K562 (cell line): ENCODE data around the gene SHISAL2A. TPM values are rescaled to one million over a fixed set of nuclear protein-coding genes. Genes with fewer than 3 reads are reported as not detected.
"Not testable (repeated sequence)": the region's sequence is repeated elsewhere in the genome, so short reads cannot be mapped to it uniquely, and the experiment has no call there.

ENCODE experiments used
- ATAC-seq: fragments of 200-7000 bp; cut with Tn5 transposase; 3 replicates; pipeline ENCODE4 v1.9.1; 2020; ENCODE audit warnings: moderate library complexity
- BruUV-seq: library from RNA; stranded (reverse); fragments of 400-500 nt; replicated peaks from 2 replicates; lab custom pipeline; 2021; lab: Mats Ljungman, UMichigan
- CTCF ChIA-PET: fragments of 300-600 bp; formaldehyde crosslinking; extraction: SDS; loops from one replicate; lab custom pipeline; 2021; ENCODE audit warnings: low intra/inter-chr PET ratio; lab: Yijun Ruan, JAX
- POLR2A ChIA-PET: fragments of 300-600, 350-650 bp; sonication (Branson Sonifier 250); formaldehyde crosslinking; extraction: SDS; loops from one replicate; lab custom pipeline; 2021; ENCODE audit warnings: antibody characterized with exemption, inconsistent platforms; lab: Yijun Ruan, JAX
- DNase-seq, 4 experiments: peaks; one replicate each; pipeline versions ENCODE4 v3.0.0 to v3.0.0-alpha.2; 2011 to 2018; ENCODE audit warnings: low spot score in 3 of 4, mixed read lengths in 3 of 4; ENCODE audit errors: extremely low read depth in 1 of 4
- FAIRE-seq: peaks from 2 replicates; lab custom pipeline; 2011; peaks lifted over from hg19 to GRCh38; lab: Jason Lieb, UNC
- H2AFZ ChIP-seq: 2 replicates; pipeline ENCODE4 v1.6.0; 2011; ENCODE audit warnings: low read depth, low read length, control low read depth, inconsistent platforms
- H3K27ac ChIP-seq: fragments of 200-600 bp; 3 replicates; pipeline ENCODE4 v1.8.0; 2011; ENCODE audit warnings: low read depth, mild to moderate bottlenecking, control low read depth, inconsistent platforms, low read length, moderate library complexity, mixed read lengths; ENCODE audit errors: extremely low read depth
- H3K27me3 ChIP-seq, 2 experiments: fragments of 300-600 bp in 1 of 2; 2 replicates in 1 of 2; 3 replicates in 1 of 2; pipeline versions ENCODE4 v1.6.0 to v1.8.0; 2011; ENCODE audit warnings: inconsistent platforms in 2 of 2, low read length in 2 of 2, mild to moderate bottlenecking in 1 of 2, mixed read lengths in 1 of 2, moderate library complexity in 1 of 2; ENCODE audit not compliant: control insufficient read depth in 2 of 2, insufficient read depth in 2 of 2
- H3K36me3 ChIP-seq: fragments of 300-600 bp; 3 replicates; pipeline ENCODE4 v1.8.0; 2011; ENCODE audit warnings: mild to moderate bottlenecking, low read length, inconsistent platforms; ENCODE audit not compliant: control insufficient read depth, insufficient read depth
- H3K4me1 ChIP-seq, 2 experiments: fragments of 200-600 bp in 1 of 2; replicated peaks in 1 of 2; 2 replicates in 1 of 2; 3 replicates in 1 of 2; pipeline versions ENCODE4 v1.5.1 to v1.8.0; 2011; ENCODE audit warnings: inconsistent platforms in 2 of 2, low read length in 2 of 2, mild to moderate bottlenecking in 1 of 2, mixed read lengths in 1 of 2, moderate library complexity in 1 of 2; ENCODE audit not compliant: control insufficient read depth in 2 of 2, insufficient read depth in 2 of 2
- H3K4me2 ChIP-seq: 2 replicates; pipeline ENCODE4 v1.6.1; 2011; ENCODE audit warnings: low read length, control low read depth, inconsistent platforms, mixed read lengths; ENCODE audit not compliant: insufficient read depth
- H3K4me3 ChIP-seq: fragments of 200-600 bp; sonication (generic), shearing (Covaris generic); 2 replicates; pipeline ENCODE4 v1.5.1; 2016; ENCODE audit warnings: control low read depth, inconsistent platforms
- H3K79me2 ChIP-seq: fragments of 200-600 bp; 3 replicates; pipeline ENCODE4 v1.8.0; 2011; ENCODE audit warnings: low read length, inconsistent platforms; ENCODE audit not compliant: control insufficient read depth, insufficient read depth
- H3K9ac ChIP-seq, 2 experiments: 2 replicates each; pipeline versions ENCODE4 v1.6.0 to v1.6.1; 2011; ENCODE audit warnings: low read depth in 2 of 2, low read length in 2 of 2, control low read depth in 1 of 2, inconsistent platforms in 1 of 2, mild to moderate bottlenecking in 1 of 2, mixed read lengths in 1 of 2; ENCODE audit not compliant: insufficient read depth in 1 of 2
- H3K9me1 ChIP-seq: one replicate; pipeline ENCODE4 v1.6.0; 2011; ENCODE audit warnings: inconsistent platforms, mild to moderate bottlenecking, low read length, moderate library complexity; ENCODE audit not compliant: control insufficient read depth, insufficient read depth
- H3K9me3 ChIP-seq: replicated peaks from 2 replicates; pipeline ENCODE4 v1.5.1; 2011; ENCODE audit warnings: low read depth, low read length, inconsistent platforms; ENCODE audit not compliant: control insufficient read depth, insufficient read depth
- H4K20me1 ChIP-seq: replicated peaks from 2 replicates; pipeline ENCODE4 v1.6.1; 2011; ENCODE audit warnings: low read length, inconsistent platforms, mixed read lengths; ENCODE audit not compliant: control insufficient read depth, insufficient read depth
- BCOR ChIP-seq: fragments of 450-650 bp; IDR thresholded peaks from 2 replicates; pipeline ENCODE4 v1.6.1; 2016
- HDAC3 ChIP-seq: fragments of 450-650 bp; IDR thresholded peaks from 2 replicates; pipeline ENCODE4 v1.6.1; 2018; ENCODE audit warnings: borderline replicate concordance, mild to moderate bottlenecking, moderate library complexity; ENCODE audit not compliant: partially characterized antibody
- JUN ChIP-seq, 2 experiments: sonication (generic) in 1 of 2; formaldehyde crosslinking in 1 of 2; IDR thresholded peaks; 2 replicates each; pipeline versions ENCODE4 v1.6.1 to v1.8.0; 2012 to 2022; ENCODE audit warnings: borderline replicate concordance in 2 of 2, mild to moderate bottlenecking in 2 of 2, improper control_type of control experiment in 1 of 2, low read depth in 1 of 2, low read length in 1 of 2, missing genetic modification reagents in 1 of 2
- PCBP1 ChIP-seq: fragments of 200-400 bp; formaldehyde crosslinking; IDR thresholded peaks from 2 replicates; pipeline ENCODE4 v1.6.1; 2018; ENCODE audit warnings: mild to moderate bottlenecking, low read depth, low read length; ENCODE audit not compliant: poor library complexity, severe bottlenecking
- RUNX1 ChIP-seq: sonication (generic); IDR thresholded peaks from 2 replicates; pipeline ENCODE4 v1.6.1; 2016; ENCODE audit warnings: antibody characterized with exemption, low read depth
- SIN3B ChIP-seq: fragments of 450-650 bp; IDR thresholded peaks from 2 replicates; pipeline ENCODE4 v1.6.1; 2017; ENCODE audit warnings: low read depth, mild to moderate bottlenecking, moderate library complexity
- XRCC4 ChIP-seq: IDR thresholded peaks from one replicate; pipeline ENCODE4 v1.6.1; 2011; ENCODE audit not compliant: insufficient read depth, insufficient read length; ENCODE audit errors: extremely low read depth
- ZNF282 ChIP-seq: sonication (generic); formaldehyde crosslinking; IDR thresholded peaks from 2 replicates; pipeline ENCODE4 v1.8.1; 2023; ENCODE audit warnings: missing genetic modification reagents
- ZNF766 ChIP-seq: fragments of 200-800 bp; sonication (Bioruptor generic); conservative IDR thresholded peaks from 2 replicates; pipeline ENCODE4 v1.6.1; 2016; ENCODE audit warnings: missing genetic modification characterization, missing compliant biosample characterization
- ZNF780A ChIP-seq: fragments of 250-450 bp; sonication (Bioruptor Pico); IDR thresholded peaks from 2 replicates; pipeline ENCODE4 v1.5.0; 2021; ENCODE audit warnings: mild to moderate bottlenecking
- ZZZ3 ChIP-seq: fragments of 450-650 bp; IDR thresholded peaks from 2 replicates; pipeline ENCODE4 v1.6.1; 2016; ENCODE audit warnings: antibody characterized with exemption, mild to moderate bottlenecking, moderate library complexity
- WGBS: fragments of 100-300 bp; shearing (Covaris generic); methylation state at CpG from one replicate; pipeline ENCODE4 v1.1.6; 2016; ENCODE audit warnings: low coverage, mixed read lengths; ENCODE audit not compliant: insufficient coverage; ENCODE audit errors: missing lambda C conversion rate; 5-methylcytosine and 5-hydroxymethylcytosine counted together
- in situ Hi-C: fragments of 300-500 bp; cut with MboI; formaldehyde crosslinking; loops from 4 replicates; pipeline ENCODE4 v1.15.0; 2018; ENCODE audit warnings: inconsistent platforms, mixed read lengths
- intact Hi-C: fragments of 100-400 bp; cut with micrococcal nuclease; formaldehyde crosslinking; loops from 2 replicates; pipeline ENCODE4 v1.14.2; 2022
- polyA plus RNA-seq, 8 experiments: library from polyadenylated mRNA; depleted of rRNA in 4 of 8; stranded (reverse) in 5 of 8; unstranded in 3 of 8; fragments of >200 nt; fragmentation: Nextera tagmentation in 2 of 8; fragmentation: Illumina TruSeq in 1 of 8; extraction: Ambion mirVana in 2 of 8; extraction: Trizol in 1 of 8; gene quantifications; 2 replicates each; pipeline versions ENCODE4 v1.2.1 to v1.2.3, GENCODE V29; 2011 to 2014; ENCODE audit warnings: inconsistent platforms in 1 of 8, missing spikeins in 1 of 8
- total RNA-seq, 7 experiments: library from RNA; depleted of rRNA in 6 of 7; stranded (reverse); fragments of >200 nt in 6 of 7; fragmentation: Illumina TruSeq in 2 of 7; extraction: Trizol in 2 of 7; gene quantifications; 2 replicates each; pipeline versions ENCODE4 v1.2.1 to v1.2.3, GENCODE V29; 2011 to 2021; ENCODE audit warnings: low replicate concordance in 1 of 7
- TF ChIP-seq, protein P1 (sequence below): sonication (generic); formaldehyde crosslinking; IDR thresholded peaks from 2 replicates; pipeline ENCODE4 v1.8.0; 2022; ENCODE audit warnings: mild to moderate bottlenecking, low read depth, missing genetic modification reagents
- TF ChIP-seq, protein P2 (sequence below): IDR thresholded peaks from 2 replicates; pipeline ENCODE4 v1.6.1; 2012; ENCODE audit warnings: low read depth, low read length, improper control_type of control experiment, borderline replicate concordance

Gene SHISAL2A
- total and polyA plus RNA-seq, 9 of the 15 experiments (the other 6 are each of a cell fraction or from before 2014, with no cell fraction given): 0.11 TPM; not detected in 8

GRCh38 chr1:52693351-52693750 is 60.4 kb downstream of the SHISAL2A start:
- H3K27ac ChIP-seq, DNase-seq, H4K20me1 ChIP-seq, H3K4me3 ChIP-seq, FAIRE-seq, BruUV-seq, H3K9me3 ChIP-seq, ATAC-seq: not testable (repeated sequence)
- peaks cover 80% of the 10 kb centered on the region for H3K79me2 ChIP-seq
- 91% methylated on average over 9 of the region's 10 CpGs for WGBS
- in situ Hi-C loops: loop anchor here (25.0 kb wide), 1 partner anchor 556 kb away; the partner anchor contains the start of gene ZFYVE9
- POLR2A ChIA-PET: interaction anchor here (0.6 to 1.4 kb wide), 3 partner anchors 11 to 125 kb away, joined by 4 read pairs; no protein-coding TSS in a partner anchor
- TF ChIP-seq BCOR: 0 out of 2 replicates have a peak, but pooled peaks have one; percentile 17
- TF ChIP-seq, all 486 proteins: peak for 1; not testable (repeated sequence) for 485
- intact Hi-C loops, CTCF ChIA-PET, H3K27me3 ChIP-seq, H3K4me1 ChIP-seq, H3K4me2 ChIP-seq, H3K9ac ChIP-seq, H2AFZ ChIP-seq, H3K9me1 ChIP-seq: not testable (repeated sequence)
- H3K36me3 ChIP-seq: peaks cover 70% of the 10 kb centered on the region

GRCh38 chr1:52693843-52694242 is 60.9 kb downstream of the SHISAL2A start:
- Histone ChIP-seq H3K36me3 (peaks cover 65% of the 10 kb centered on the region), H3K9ac (no peak overlapping the region), H2AFZ (no peak overlapping the region), H3K27me3 (no peaks in the 10 kb centered on the region), H3K4me2 (no peak overlapping the region), H3K4me3 (no peak overlapping the region), H3K27ac (no peak overlapping the region), H4K20me1 (no peaks in the 10 kb centered on the region), H3K79me2 (peaks cover 81% of the 10 kb centered on the region), H3K9me3 (peaks cover 1% of the 10 kb centered on the region; the same call in 1 of the 2 replicates), H3K4me1 (peaks cover 7 to 9% of the 10 kb centered on the region in 2 experiments; a peak in 4 of 5 replicates), H3K9me1 (no peaks in the 10 kb centered on the region)
- no peak for FAIRE-seq
- no TSS peak for BruUV-seq
- intact Hi-C loops: no loop called here
- ChIA-PET POLR2A (interaction anchor here (0.7 kb wide), 1 partner anchor 327 kb away, joined by 3 read pairs; no protein-coding TSS in a partner anchor), CTCF (no interaction called here)
- ATAC-seq: no peak
- WGBS: 88% methylated on average over 1 of the region's 1 CpG
- no peak for DNase-seq
- in situ Hi-C loops: loop anchor here (25.0 kb wide), 1 partner anchor 557 kb away; the partner anchor contains the start of gene ZFYVE9
- TF ChIP-seq ZNF282 (CRISPR knock-in tag) (no peak), ZNF766 (no peak), ZNF780A (CRISPR knock-in tag) (no peak), PCBP1 (no peak), JUN (IDR thresholded peaks at IDR 0.05; ENCODE audit: borderline replicate concordance, low read depth, low read length) (no peak), JUN (CRISPR knock-in tag; IDR thresholded peaks at IDR 0.05; ENCODE audit: borderline replicate concordance) (no peak), RUNX1 (no peak), SIN3B (no peak), ZZZ3 (no peak), XRCC4 (no peak), HDAC3 (no peak)
- TF ChIP-seq, protein P1, sequence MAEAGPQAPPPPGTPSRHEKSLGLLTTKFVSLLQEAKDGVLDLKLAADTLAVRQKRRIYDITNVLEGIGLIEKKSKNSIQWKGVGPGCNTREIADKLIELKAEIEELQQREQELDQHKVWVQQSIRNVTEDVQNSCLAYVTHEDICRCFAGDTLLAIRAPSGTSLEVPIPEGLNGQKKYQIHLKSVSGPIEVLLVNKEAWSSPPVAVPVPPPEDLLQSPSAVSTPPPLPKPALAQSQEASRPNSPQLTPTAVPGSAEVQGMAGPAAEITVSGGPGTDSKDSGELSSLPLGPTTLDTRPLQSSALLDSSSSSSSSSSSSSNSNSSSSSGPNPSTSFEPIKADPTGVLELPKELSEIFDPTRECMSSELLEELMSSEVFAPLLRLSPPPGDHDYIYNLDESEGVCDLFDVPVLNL (CRISPR knock-in tag): no peak
- TF ChIP-seq, protein P2, sequence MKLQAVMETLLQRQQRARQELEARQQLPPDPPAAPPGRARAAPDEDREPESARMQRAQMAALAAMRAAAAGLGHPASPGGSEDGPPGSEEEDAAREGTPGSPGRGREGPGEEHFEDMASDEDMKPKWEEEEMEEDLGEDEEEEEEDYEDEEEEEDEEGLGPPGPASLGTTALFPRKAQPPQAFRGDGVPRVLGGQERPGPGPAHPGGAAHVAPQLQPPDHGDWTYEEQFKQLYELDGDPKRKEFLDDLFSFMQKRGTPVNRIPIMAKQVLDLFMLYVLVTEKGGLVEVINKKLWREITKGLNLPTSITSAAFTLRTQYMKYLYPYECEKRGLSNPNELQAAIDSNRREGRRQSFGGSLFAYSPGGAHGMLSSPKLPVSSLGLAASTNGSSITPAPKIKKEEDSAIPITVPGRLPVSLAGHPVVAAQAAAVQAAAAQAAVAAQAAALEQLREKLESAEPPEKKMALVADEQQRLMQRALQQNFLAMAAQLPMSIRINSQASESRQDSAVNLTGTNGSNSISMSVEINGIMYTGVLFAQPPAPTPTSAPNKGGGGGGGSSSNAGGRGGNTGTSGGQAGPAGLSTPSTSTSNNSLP: no peak
